A549 (cell line): ENCODE data around the gene ARMC9. TPM values are rescaled to one million over a fixed set of nuclear protein-coding genes. Genes with fewer than 3 reads are reported as not detected.

Experiments
- ATAC-seq, 2 experiments: fragments of 200-7000 bp in 1 of 2; fragments of >200 bp in 1 of 2; cut with Nextera tagmentation in 1 of 2; cut with Tn5 transposase in 1 of 2; 3 replicates each; pipeline versions ENCODE4 v1.8.0 to v1.9.1; 2018 to 2020; ENCODE audit warnings: mild to moderate bottlenecking in 1 of 2, moderate library complexity in 1 of 2
- CTCF ChIA-PET: fragments of 300-600 bp; sonication (Branson Sonifier 250); formaldehyde crosslinking; extraction: SDS; loops from one replicate; lab custom pipeline; 2021; ENCODE audit warnings: antibody characterized with exemption, inconsistent platforms; lab: Yijun Ruan, JAX
- POLR2A ChIA-PET: fragments of 350-600 bp; formaldehyde crosslinking; extraction: SDS; loops from one replicate; lab custom pipeline; 2021; ENCODE audit warnings: antibody characterized with exemption, inconsistent platforms; lab: Yijun Ruan, JAX
- DNase-seq, 2 experiments: peaks; one replicate each; pipeline versions ENCODE4 v3.0.0 to v3.0.0-alpha.2; 2011 to 2016; ENCODE audit warnings: low read depth in 1 of 2, low spot score in 1 of 2
- FAIRE-seq: peaks from 2 replicates; lab custom pipeline; 2011; peaks lifted over from hg19 to GRCh38; lab: Jason Lieb, UNC
- H3K27ac ChIP-seq, 2 experiments: fragments of >200 bp; sonication (Bioruptor Twin); formaldehyde crosslinking; 3 replicates each; pipeline ENCODE4 v1.5.1; 2016 to 2017
- H3K4me1 ChIP-seq: fragments of >200 bp; sonication (Bioruptor Twin); formaldehyde crosslinking; 3 replicates; pipeline ENCODE4 v1.6.1; 2016
- H3K4me2 ChIP-seq: fragments of >200 bp; sonication (Bioruptor Twin); formaldehyde crosslinking; 3 replicates; pipeline ENCODE4 v1.6.1; 2016
- H3K4me3 ChIP-seq: fragments of >200 bp; sonication (Bioruptor Twin); formaldehyde crosslinking; 3 replicates; pipeline ENCODE4 v1.5.1; 2016
- H3K9me3 ChIP-seq: fragments of >200 bp; sonication (Bioruptor Twin); formaldehyde crosslinking; 3 replicates; pipeline ENCODE4 v1.6.1; 2016
- BHLHE40 ChIP-seq: IDR thresholded peaks from 2 replicates; pipeline ENCODE4 v1.6.1; 2012; ENCODE audit warnings: low read depth, low read length, inconsistent platforms
- CBX2 ChIP-seq: fragments of 200-600 bp; sonication (generic); IDR thresholded peaks from 2 replicates; pipeline ENCODE4 v1.6.1; 2016; ENCODE audit warnings: low read depth, mild to moderate bottlenecking, borderline replicate concordance
- CBX8 ChIP-seq: fragments of 200-600 bp; sonication (generic); IDR thresholded peaks from 2 replicates; pipeline ENCODE4 v1.6.1; 2016
- CEBPB ChIP-seq, 2 experiments: fragments of >200 bp in 1 of 2; sonication (Bioruptor Twin) in 1 of 2; formaldehyde crosslinking in 1 of 2; IDR thresholded peaks; 2 replicates each; pipeline ENCODE4 v1.6.1; 2012 to 2016
- CHD4 ChIP-seq: fragments of 200-600 bp; sonication (generic); IDR thresholded peaks from 2 replicates; pipeline ENCODE4 v1.6.1; 2016; ENCODE audit warnings: antibody characterized with exemption, mild to moderate bottlenecking, borderline replicate concordance
- EHMT2 ChIP-seq: fragments of 200-600 bp; sonication (generic); IDR thresholded peaks from 2 replicates; pipeline ENCODE4 v1.6.1; 2016; ENCODE audit warnings: antibody characterized with exemption, low read depth, mild to moderate bottlenecking, moderate library complexity
- FOSL2 ChIP-seq, 2 experiments: fragments of 450-650 bp in 1 of 2; fragments of >200 bp in 1 of 2; sonication (Bioruptor Twin) in 1 of 2; formaldehyde crosslinking; IDR thresholded peaks; 2 replicates each; pipeline versions ENCODE4 v1.5.0 to v1.6.1; 2016 to 2020; ENCODE audit warnings: mild to moderate bottlenecking in 1 of 2, moderate library complexity in 1 of 2
- FOXS1 ChIP-seq: fragments of 250-450 bp; sonication (Bioruptor Pico); IDR thresholded peaks from 2 replicates; pipeline ENCODE4 v1.5.0; 2020; ENCODE audit warnings: mild to moderate bottlenecking, moderate library complexity
- GATA3 ChIP-seq: IDR thresholded peaks from 2 replicates; pipeline ENCODE4 v1.6.1; 2012; ENCODE audit warnings: borderline replicate concordance
- HOXB13 ChIP-seq: fragments of 250-450 bp; sonication (Bioruptor Pico); IDR thresholded peaks from 2 replicates; pipeline ENCODE4 v1.5.0; 2020; ENCODE audit warnings: low read depth, mild to moderate bottlenecking, moderate library complexity
- HOXB5 ChIP-seq: fragments of 250-450 bp; sonication (Bioruptor Pico); IDR thresholded peaks from 2 replicates; pipeline ENCODE4 v1.5.0; 2020; ENCODE audit warnings: mild to moderate bottlenecking, moderate library complexity
- JUNB ChIP-seq: fragments of >200 bp; sonication (Bioruptor Twin); formaldehyde crosslinking; IDR thresholded peaks from 2 replicates; pipeline ENCODE4 v1.6.1; 2016
- KDM1A ChIP-seq: fragments of 200-600 bp; sonication (generic); IDR thresholded peaks from 2 replicates; pipeline ENCODE4 v1.6.1; 2016; ENCODE audit warnings: low read depth, mild to moderate bottlenecking
- PBX3 ChIP-seq: IDR thresholded peaks from 2 replicates; pipeline ENCODE4 v1.6.1; 2012
- PHF8 ChIP-seq: fragments of 200-600 bp; sonication (generic); IDR thresholded peaks from 2 replicates; pipeline ENCODE4 v1.6.1; 2016; ENCODE audit warnings: low read depth, mild to moderate bottlenecking, antibody characterized with exemption, moderate library complexity, borderline replicate concordance
- POLR2A ChIP-seq: IDR thresholded peaks from 2 replicates; pipeline ENCODE4 v1.6.1; 2012; ENCODE audit warnings: mild to moderate bottlenecking, low read length
- POLR2AphosphoS2 ChIP-seq: conservative IDR thresholded peaks from 2 replicates; pipeline ENCODE4 v1.6.1; 2012; ENCODE audit warnings: low read length, improper control_type of control experiment, inconsistent platforms
- RARB ChIP-seq: fragments of 250-450 bp; sonication (Bioruptor Pico); IDR thresholded peaks from 2 replicates; pipeline ENCODE4 v1.8.0; 2021; ENCODE audit warnings: mild to moderate bottlenecking, moderate library complexity
- RCOR1 ChIP-seq: fragments of 150-350 bp; IDR thresholded peaks from 2 replicates; pipeline ENCODE4 v1.6.1; 2014; ENCODE audit warnings: antibody characterized with exemption, low read length, low read depth
- RFX5 ChIP-seq: fragments of 450-650 bp; IDR thresholded peaks from 2 replicates; pipeline ENCODE4 v1.7.1; 2014; ENCODE audit warnings: antibody characterized with exemption, mild to moderate bottlenecking, moderate library complexity
- RNF2 ChIP-seq: fragments of 200-600 bp; sonication (generic); IDR thresholded peaks from 2 replicates; pipeline ENCODE4 v1.6.1; 2016; ENCODE audit warnings: low read depth, mild to moderate bottlenecking, antibody characterized with exemption, moderate library complexity, borderline replicate concordance
- SMC3 ChIP-seq: fragments of >200 bp; sonication (Bioruptor Twin); formaldehyde crosslinking; IDR thresholded peaks from 3 replicates; pipeline ENCODE4 v1.6.1; 2018; ENCODE audit warnings: inconsistent platforms
- SREBF2 ChIP-seq: fragments of 450-650 bp; IDR thresholded peaks from 2 replicates; pipeline ENCODE4 v1.6.1; 2014; ENCODE audit warnings: mild to moderate bottlenecking, moderate library complexity
- TFCP2L1 ChIP-seq: fragments of 250-450 bp; sonication (Bioruptor Pico); IDR thresholded peaks from 2 replicates; pipeline ENCODE4 v1.5.0; 2021; ENCODE audit warnings: mild to moderate bottlenecking
- USF2 ChIP-seq: fragments of 450-650 bp; IDR thresholded peaks from 2 replicates; pipeline ENCODE4 v1.6.1; 2014; ENCODE audit warnings: antibody characterized with exemption
- ZC3H11A ChIP-seq: fragments of 450-650 bp; IDR thresholded peaks from 2 replicates; pipeline ENCODE4 v1.6.1; 2014; ENCODE audit warnings: antibody characterized with exemption, mild to moderate bottlenecking
- ZNF302 ChIP-seq: fragments of 250-450 bp; sonication (Bioruptor Pico); IDR thresholded peaks from 2 replicates; pipeline ENCODE4 v1.9.0; 2021; ENCODE audit warnings: inconsistent platforms, mild to moderate bottlenecking, moderate library complexity
- ZSCAN20 ChIP-seq: fragments of 250-450 bp; sonication (Bioruptor Pico); IDR thresholded peaks from 2 replicates; pipeline ENCODE4 v1.8.0; 2022; ENCODE audit warnings: mild to moderate bottlenecking, moderate library complexity
- WGBS: methylation state at CpG from one replicate; pipeline ENCODE4 v1.1.6; 2017; ENCODE audit errors: missing lambda C conversion rate; 5-methylcytosine and 5-hydroxymethylcytosine counted together
- polyA plus RNA-seq, 4 experiments: library from polyadenylated mRNA; depleted of rRNA in 3 of 4; stranded (reverse); fragments of >200 nt; fragmentation: RNase III in 1 of 4; extraction: RNeasy Plus Mini Kit Qiagen cat#74134 plus additional on column Dnase treatment in 1 of 4; gene quantifications; 2 replicates in 3 of 4; 3 replicates in 1 of 4; pipeline ENCODE4 v1.2.3, GENCODE V29; 2011 to 2017
- TF ChIP-seq, protein P1 (sequence below): IDR thresholded peaks from 2 replicates; pipeline ENCODE4 v1.6.1; 2012; ENCODE audit warnings: low read depth, borderline replicate concordance
- TF ChIP-seq, protein P2 (sequence below): fragments of 250-450 bp; sonication (Bioruptor Pico); IDR thresholded peaks from 2 replicates; pipeline ENCODE4 v1.5.0; 2021; ENCODE audit warnings: mild to moderate bottlenecking, moderate library complexity, borderline replicate concordance
- TF ChIP-seq, protein P3 (sequence below): fragments of 250-450 bp; sonication (Bioruptor Pico); IDR thresholded peaks from 2 replicates; pipeline ENCODE4 v1.5.0; 2020; ENCODE audit warnings: low read depth, mild to moderate bottlenecking, moderate library complexity

Gene ARMC9
- polyA plus RNA-seq, 2 of the 4 experiments (the other 2 are of a cell fraction), result 12.0 to 14.1 TPM

GRCh38 chr2:231359441-231359840, 161.0 kb downstream of the ARMC9 start:
- H3K4me2 ChIP-seq, result no peak overlapping the region
- no peaks in the 10 kb centered on the region for H3K9me3 ChIP-seq
- no peak overlapping the region for H3K4me3 ChIP-seq
- FAIRE-seq (no peak), ATAC-seq (no peak), DNase-seq (no peak)
- WGBS, result 85% methylated on average over 10 of the region's 10 CpGs
- H3K4me1 ChIP-seq, result peaks cover under 1% of the 10 kb centered on the region; the same call in 1 of the 3 replicates
- CTCF ChIA-PET, result interaction anchor here (1.3 to 3.7 kb wide), 2 partner anchors 12 to 52 kb away, joined by 3 to 16 read pairs; no protein-coding TSS in a partner anchor
- no peak for TF ChIP-seq ZC3H11A
- no peak for TF ChIP-seq CHD4
- no peak for TF ChIP-seq ZSCAN20 (CRISPR knock-in tag)
- no peak for TF ChIP-seq GATA3
- TF ChIP-seq JUNB, result no peak
- TF ChIP-seq CBX8, result no peak
- TF ChIP-seq EHMT2, result no peak
- TF ChIP-seq USF2, result no peak
- TF ChIP-seq FOSL2 (IDR thresholded peaks at IDR 0.05), result no peak
- no peak for TF ChIP-seq FOSL2 (CRISPR knock-in tag; IDR thresholded peaks at IDR 0.05)
- TF ChIP-seq, protein P1, sequence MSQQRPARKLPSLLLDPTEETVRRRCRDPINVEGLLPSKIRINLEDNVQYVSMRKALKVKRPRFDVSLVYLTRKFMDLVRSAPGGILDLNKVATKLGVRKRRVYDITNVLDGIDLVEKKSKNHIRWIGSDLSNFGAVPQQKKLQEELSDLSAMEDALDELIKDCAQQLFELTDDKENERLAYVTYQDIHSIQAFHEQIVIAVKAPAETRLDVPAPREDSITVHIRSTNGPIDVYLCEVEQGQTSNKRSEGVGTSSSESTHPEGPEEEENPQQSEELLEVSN, result no peak
- TF ChIP-seq HOXB5 (CRISPR knock-in tag), result no peak
- TF ChIP-seq BHLHE40, result no peak
- TF ChIP-seq, protein P2, sequence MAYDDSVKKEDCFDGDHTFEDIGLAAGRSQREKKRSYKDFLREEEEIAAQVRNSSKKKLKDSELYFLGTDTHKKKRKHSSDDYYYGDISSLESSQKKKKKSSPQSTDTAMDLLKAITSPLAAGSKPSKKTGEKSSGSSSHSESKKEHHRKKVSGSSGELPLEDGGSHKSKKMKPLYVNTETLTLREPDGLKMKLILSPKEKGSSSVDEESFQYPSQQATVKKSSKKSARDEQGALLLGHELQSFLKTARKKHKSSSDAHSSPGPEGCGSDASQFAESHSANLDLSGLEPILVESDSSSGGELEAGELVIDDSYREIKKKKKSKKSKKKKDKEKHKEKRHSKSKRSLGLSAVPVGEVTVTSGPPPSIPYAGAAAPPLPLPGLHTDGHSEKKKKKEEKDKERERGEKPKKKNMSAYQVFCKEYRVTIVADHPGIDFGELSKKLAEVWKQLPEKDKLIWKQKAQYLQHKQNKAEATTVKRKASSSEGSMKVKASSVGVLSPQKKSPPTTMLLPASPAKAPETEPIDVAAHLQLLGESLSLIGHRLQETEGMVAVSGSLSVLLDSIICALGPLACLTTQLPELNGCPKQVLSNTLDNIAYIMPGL (CRISPR knock-in tag), result no peak
- TF ChIP-seq, protein P3, sequence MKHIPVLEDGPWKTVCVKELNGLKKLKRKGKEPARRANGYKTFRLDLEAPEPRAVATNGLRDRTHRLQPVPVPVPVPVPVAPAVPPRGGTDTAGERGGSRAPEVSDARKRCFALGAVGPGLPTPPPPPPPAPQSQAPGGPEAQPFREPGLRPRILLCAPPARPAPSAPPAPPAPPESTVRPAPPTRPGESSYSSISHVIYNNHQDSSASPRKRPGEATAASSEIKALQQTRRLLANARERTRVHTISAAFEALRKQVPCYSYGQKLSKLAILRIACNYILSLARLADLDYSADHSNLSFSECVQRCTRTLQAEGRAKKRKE (CRISPR knock-in tag), result no peak
- no peak for TF ChIP-seq POLR2AphosphoS2
- no peak for TF ChIP-seq RFX5
- TF ChIP-seq RARB (CRISPR knock-in tag), result no peak
- TF ChIP-seq POLR2A, result no peak
- H3K27ac ChIP-seq, result no peak overlapping the region
- POLR2A ChIA-PET, result no interaction called here

DNA sequence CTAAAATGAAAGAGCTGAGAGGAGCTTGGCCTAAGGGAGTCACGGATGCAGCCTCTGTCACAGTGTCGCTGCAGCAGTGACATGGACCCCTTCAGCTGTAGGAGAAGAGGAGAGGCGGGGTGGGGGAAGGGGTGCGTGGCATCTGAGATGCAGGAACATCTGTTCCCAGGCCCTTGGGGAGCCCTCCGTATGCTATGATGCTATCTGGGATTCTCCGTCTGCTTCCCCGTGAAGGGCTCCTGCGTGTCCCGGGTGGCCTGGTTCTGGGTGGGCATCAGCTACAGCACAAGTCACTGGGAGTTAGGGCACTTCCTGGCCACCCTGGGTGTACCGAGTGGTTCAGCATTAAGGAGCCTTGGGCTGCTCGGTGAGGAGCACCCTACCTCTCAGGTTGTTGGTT, 161.5 kb downstream of the ARMC9 start:
- TF ChIP-seq BHLHE40 (no peak), TFCP2L1 (CRISPR knock-in tag) (no peak), SREBF2 (no peak), PBX3 (no peak), PHF8 (no peak), ZC3H11A (no peak), SMC3 (no peak), POLR2A (no peak), CHD4 (no peak), FOXS1 (no peak), RNF2 (no peak), CEBPB (IDR thresholded peaks at IDR 0.05) (no peak), HOXB13 (CRISPR knock-in tag) (no peak), KDM1A (no peak), RFX5 (no peak), POLR2AphosphoS2 (no peak), RCOR1 (no peak), EHMT2 (no peak), ZNF302 (CRISPR knock-in tag) (no peak), CBX2 (no peak)
- no peak overlapping the region for H3K4me2 ChIP-seq
- FAIRE-seq (no peak), ATAC-seq (no peak), DNase-seq (no peak)
- H3K27ac ChIP-seq, result no peak overlapping the region
- POLR2A ChIA-PET, result no interaction called here
- no peak overlapping the region for H3K4me3 ChIP-seq
- WGBS, result 83% methylated on average over 7 of the region's 11 CpGs
- peaks cover 6% of the 10 kb centered on the region for H3K4me1 ChIP-seq
- no peaks in the 10 kb centered on the region for H3K9me3 ChIP-seq
- CTCF ChIA-PET, result interaction anchor here (1.3 to 3.7 kb wide), 3 partner anchors 10 to 52 kb away, joined by 3 to 16 read pairs (median 3); no protein-coding TSS in a partner anchor
